BLaER1 (cell line): ENCODE measurements around the gene SERPIND1.
A peak's percentile ranks its signal among the peaks of the same experiment; 100 is the strongest.
"Not testable (repeated sequence)": the region's sequence is repeated elsewhere in the genome, so short reads cannot be mapped to it uniquely, and the experiment has no call there.

Experiments used
- H3K27ac ChIP-seq: shearing (Covaris generic); formaldehyde crosslinking; 2 replicates; pipeline ENCODE4 v1.8.1; 2022
- H3K27me3 ChIP-seq: shearing (Covaris generic); formaldehyde crosslinking; 2 replicates; pipeline ENCODE4 v1.8.1; 2022
- H3K36me3 ChIP-seq: shearing (Covaris generic); formaldehyde crosslinking; 2 replicates; pipeline ENCODE4 v1.8.1; 2022
- H3K4me1 ChIP-seq: shearing (Covaris generic); formaldehyde crosslinking; 2 replicates; pipeline ENCODE4 v1.8.1; 2022
- H3K4me2 ChIP-seq: shearing (Covaris generic); formaldehyde crosslinking; 2 replicates; pipeline ENCODE4 v1.8.1; 2022
- H3K4me3 ChIP-seq: shearing (Covaris generic); formaldehyde crosslinking; 2 replicates; pipeline ENCODE4 v1.8.1; 2022
- H3K9ac ChIP-seq: shearing (Covaris generic); formaldehyde crosslinking; 2 replicates; pipeline ENCODE4 v1.8.1; 2022
- H3K9me3 ChIP-seq: shearing (Covaris generic); formaldehyde crosslinking; 2 replicates; pipeline ENCODE4 v1.8.1; 2022
- H4K20me1 ChIP-seq: shearing (Covaris generic); formaldehyde crosslinking; 2 replicates; pipeline ENCODE4 v1.8.1; 2022
- Cebpa-rat ChIP-seq: shearing (Covaris generic); IDR thresholded peaks from 2 replicates; pipeline ENCODE4 v1.8.1; 2022

Gene SERPIND1, protein sequence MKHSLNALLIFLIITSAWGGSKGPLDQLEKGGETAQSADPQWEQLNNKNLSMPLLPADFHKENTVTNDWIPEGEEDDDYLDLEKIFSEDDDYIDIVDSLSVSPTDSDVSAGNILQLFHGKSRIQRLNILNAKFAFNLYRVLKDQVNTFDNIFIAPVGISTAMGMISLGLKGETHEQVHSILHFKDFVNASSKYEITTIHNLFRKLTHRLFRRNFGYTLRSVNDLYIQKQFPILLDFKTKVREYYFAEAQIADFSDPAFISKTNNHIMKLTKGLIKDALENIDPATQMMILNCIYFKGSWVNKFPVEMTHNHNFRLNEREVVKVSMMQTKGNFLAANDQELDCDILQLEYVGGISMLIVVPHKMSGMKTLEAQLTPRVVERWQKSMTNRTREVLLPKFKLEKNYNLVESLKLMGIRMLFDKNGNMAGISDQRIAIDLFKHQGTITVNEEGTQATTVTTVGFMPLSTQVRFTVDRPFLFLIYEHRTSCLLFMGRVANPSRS

DNA sequence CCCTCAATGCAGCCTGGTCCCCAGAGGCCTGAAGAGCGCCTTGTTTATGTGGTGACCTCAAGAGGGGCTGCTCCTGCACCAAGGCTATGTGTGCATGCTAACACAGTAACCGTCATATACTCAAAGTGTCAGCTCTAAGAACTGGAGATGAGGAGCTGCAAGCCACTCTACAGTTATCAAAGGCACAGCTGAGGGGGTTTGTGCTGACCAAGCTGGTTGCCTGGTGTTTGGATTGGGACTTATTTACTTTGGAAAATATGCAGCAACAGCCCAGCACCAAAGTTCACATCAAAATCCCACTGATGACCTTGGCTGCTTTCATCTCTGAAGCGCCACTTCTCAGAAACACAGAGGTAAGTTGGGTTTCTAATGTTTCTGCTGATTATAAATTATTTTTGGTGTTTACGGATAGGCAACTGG is at the start of gene SERPIND1:
Gene SERPIND1 (plus strand): TSS at position 321 of the 420 bp plus-strand sequence. CDS start 5,200 bp downstream, outside the sequence.
- H3K9me3 ChIP-seq = no peaks in the 10 kb centered on the region
- peak within 1 kb of the TSS; percentile 57 for H3K4me2 ChIP-seq
- peak within 1 kb of the TSS; percentile 32; the same call in 1 of the 2 replicates for H3K9ac ChIP-seq
- peaks cover 66% of the 10 kb centered on the region for H3K4me1 ChIP-seq
- peak within 1 kb of the TSS; percentile 4; the same call in 1 of the 2 replicates for H3K27ac ChIP-seq
- peaks cover 20% of the 10 kb centered on the region for H3K36me3 ChIP-seq
- no peaks in the 10 kb centered on the region for H4K20me1 ChIP-seq
- no peak within 1 kb of the TSS for H3K4me3 ChIP-seq
- H3K27me3 ChIP-seq = no peaks in the 10 kb centered on the region
- no peak for TF ChIP-seq Cebpa-rat

DNA sequence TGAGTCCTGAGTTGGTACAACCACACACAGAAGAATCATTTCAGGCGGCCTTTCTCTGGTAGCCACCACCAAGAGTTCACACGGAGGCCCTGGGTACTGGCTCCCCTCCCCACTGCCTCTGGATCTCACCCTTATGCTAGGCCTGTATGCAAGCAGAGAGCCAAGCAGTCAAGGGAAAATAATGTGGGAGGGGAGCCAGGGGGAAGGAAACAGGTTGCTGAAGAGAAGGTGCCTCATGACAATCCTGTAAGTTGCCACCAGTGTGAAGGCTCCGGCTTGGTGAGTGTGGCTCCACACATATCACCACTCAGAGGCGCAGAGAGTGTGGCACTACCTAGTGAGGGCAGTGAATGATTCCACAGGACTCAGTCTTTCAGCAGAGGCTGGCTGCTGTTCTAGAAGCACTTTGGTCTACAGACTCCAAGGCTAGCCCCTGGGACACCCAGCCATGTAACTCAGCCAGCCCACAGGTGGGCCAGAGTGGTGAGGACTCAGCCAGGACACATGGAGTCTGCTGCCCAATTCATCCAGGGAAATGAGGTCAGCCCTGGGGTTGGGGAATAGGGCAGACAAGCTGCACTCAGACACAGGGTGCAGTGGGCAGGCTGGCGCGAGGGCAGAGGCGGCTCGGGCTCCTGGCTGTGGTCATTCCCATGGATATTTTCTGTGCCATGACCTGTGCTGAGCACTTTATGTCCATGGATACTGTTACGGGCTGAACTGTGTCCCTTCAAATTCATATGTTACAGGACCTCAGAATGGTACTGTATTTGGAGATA is 49.0 kb upstream of the SERPIND1 start:
- H3K27me3 ChIP-seq = no peaks in the 10 kb centered on the region
- no peak overlapping the region for H3K4me3 ChIP-seq
- no peaks in the 10 kb centered on the region for H3K9me3 ChIP-seq
- no peak overlapping the region for H3K4me2 ChIP-seq
- H3K4me1 ChIP-seq = no peaks in the 10 kb centered on the region
- no peak for TF ChIP-seq Cebpa-rat
- no peak overlapping the region for H3K9ac ChIP-seq
- H3K36me3 ChIP-seq = peaks cover 68% of the 10 kb centered on the region
- no peaks in the 10 kb centered on the region; the same call in 1 of the 2 replicates for H4K20me1 ChIP-seq
- H3K27ac ChIP-seq = no peak overlapping the region

DNA sequence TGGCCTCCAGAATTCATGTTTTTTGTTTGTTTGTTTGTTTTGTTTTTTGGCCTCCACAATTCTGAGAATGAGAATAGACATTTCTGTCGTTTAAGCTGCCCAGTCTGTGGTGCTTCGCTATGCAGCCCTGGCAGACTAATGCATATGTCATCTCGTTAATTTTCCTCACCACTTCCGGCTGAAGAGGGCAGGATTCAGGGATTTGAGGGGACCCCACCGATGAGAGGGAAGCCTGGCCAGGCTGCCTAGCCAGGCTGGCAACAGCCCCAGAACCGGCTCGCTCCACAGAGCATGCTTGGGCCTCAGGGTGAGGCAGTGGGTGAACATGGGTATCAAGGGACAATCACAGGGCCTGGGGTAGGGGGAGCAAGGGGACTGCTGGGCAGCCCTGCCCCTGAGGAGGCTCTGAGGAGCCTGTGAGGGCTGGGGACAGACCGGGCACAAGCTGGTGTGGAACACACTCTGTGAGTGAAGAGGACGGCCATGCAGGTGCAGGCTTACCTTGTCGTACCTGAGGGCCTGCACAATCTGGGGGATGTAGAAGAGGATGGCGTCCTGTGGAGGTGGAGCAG is 47.8 kb upstream of the SERPIND1 start:
- H3K4me2 ChIP-seq = no peak overlapping the region
- no peak overlapping the region for H3K27ac ChIP-seq
- no peak overlapping the region for H3K9ac ChIP-seq
- H3K9me3 ChIP-seq = no peaks in the 10 kb centered on the region
- H4K20me1 ChIP-seq = no peaks in the 10 kb centered on the region
- no peaks in the 10 kb centered on the region for H3K4me1 ChIP-seq
- H3K27me3 ChIP-seq = no peaks in the 10 kb centered on the region
- peaks cover 74% of the 10 kb centered on the region for H3K36me3 ChIP-seq
- no peak overlapping the region for H3K4me3 ChIP-seq
- no peak for TF ChIP-seq Cebpa-rat

DNA sequence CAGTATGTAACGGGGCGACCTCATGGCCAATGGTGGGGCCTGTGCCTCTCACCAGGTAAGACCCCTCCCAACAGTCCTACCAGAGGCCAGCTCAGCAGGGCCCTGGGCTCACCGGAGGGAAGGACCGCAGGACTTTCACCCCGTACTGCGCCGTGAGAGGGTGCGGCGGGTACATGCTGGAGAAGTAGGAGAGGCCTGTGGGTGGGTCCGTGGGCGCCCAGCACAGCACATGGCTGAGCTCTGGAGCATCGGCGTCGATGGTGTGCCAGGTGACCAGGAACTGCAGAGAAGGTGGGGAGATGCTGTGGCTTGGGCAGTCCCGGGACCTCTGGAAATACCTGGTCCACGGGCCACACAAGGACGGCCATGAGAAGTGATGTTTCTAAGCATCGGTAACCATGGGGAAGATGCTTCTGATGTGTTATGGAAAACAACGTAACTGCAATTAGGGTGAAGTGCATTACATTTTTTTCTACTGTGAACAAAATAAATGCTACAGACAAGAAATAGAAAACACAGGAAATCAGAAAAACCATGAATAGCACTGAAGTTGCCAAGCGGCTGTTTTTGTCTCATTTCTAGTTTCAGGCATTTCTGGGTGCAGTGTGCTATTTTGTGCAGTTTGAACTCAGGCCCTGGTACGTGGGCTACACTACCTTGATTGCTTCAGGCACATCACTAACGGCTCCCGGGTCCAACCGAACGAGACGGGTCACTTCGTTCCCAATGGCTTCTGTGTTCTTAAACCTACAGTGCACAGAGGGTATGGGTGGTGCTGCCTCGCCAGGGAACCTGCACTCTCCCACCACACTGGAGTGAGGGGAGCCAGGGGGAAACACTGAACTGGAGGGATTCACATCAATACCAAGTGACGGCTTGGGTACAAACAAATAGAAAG is 46.5 kb upstream of the SERPIND1 start:
- H3K9me3 ChIP-seq = no peaks in the 10 kb centered on the region
- no peak for TF ChIP-seq Cebpa-rat

DNA sequence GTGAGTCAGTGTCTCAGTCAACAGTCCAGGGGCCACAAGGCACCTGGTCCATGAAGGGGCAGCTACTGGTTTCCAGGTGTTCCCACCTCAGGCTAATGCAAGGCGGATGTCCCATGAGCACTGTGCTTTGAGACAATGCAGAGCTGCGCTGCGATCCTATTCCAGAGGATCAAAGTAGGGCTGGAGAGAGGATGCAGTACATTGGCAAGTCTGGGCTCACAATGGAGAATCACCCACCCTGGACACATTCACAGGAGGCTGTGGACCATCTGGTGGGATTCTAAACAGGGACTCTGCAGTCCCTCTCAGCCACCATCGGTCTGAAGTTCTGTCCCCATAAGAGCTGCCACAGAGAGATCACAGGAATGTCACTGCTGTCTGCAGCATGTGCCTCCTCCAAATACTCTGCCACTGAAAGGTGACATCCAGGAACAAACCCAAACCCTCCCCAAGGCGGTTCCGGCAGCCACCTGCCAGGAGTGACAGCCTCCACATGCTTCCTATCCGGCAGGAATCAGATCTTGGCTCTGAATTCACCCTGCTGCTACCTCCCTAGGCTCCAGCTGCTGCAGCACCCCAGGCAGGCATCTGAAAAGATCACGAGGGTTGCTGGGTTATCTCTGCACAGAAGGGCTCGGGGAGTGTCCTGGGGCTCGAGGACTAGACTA is 45.3 kb upstream of the SERPIND1 start:
- Histone ChIP-seq H3K9me3 (no peaks in the 10 kb centered on the region), H3K4me1 (no peaks in the 10 kb centered on the region), H3K4me2 (no peak overlapping the region), H4K20me1 (no peaks in the 10 kb centered on the region), H3K27ac (no peak overlapping the region), H3K27me3 (no peaks in the 10 kb centered on the region), H3K4me3 (no peak overlapping the region), H3K9ac (no peak overlapping the region), H3K36me3 (peaks cover 79% of the 10 kb centered on the region)
- no peak for TF ChIP-seq Cebpa-rat

More for the DNA sequence above, 46.5 kb upstream of the SERPIND1 start:
- no peaks in the 10 kb centered on the region for H3K27me3 ChIP-seq
- no peaks in the 10 kb centered on the region for H3K4me1 ChIP-seq
- H3K36me3 ChIP-seq = peaks cover 72% of the 10 kb centered on the region
- no peak overlapping the region for H3K4me3 ChIP-seq
- no peak overlapping the region for H3K4me2 ChIP-seq
- no peak overlapping the region for H3K9ac ChIP-seq
- H4K20me1 ChIP-seq = no peaks in the 10 kb centered on the region
- H3K27ac ChIP-seq = no peak overlapping the region

DNA sequence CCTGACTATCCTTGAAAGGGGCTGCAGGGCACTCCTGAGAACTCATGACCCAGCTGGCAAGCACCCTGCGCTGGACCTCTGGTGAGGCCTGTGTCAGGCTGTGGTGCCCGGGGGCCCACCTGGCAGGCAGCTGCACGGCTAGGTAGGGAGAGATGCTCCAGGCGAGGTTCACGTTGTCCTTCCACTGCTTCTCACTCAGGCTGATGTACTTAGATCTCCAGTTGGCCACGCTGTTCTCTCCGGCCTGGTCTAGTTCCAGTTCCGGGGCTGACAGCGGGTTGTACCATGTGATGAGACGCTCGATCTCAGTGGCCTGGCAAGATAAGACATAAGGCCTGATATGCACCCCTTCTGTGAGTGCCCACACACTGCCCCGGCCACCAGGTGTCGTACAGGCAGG is 44.7 kb upstream of the SERPIND1 start:
- no peak overlapping the region for H3K4me2 ChIP-seq
- no peak for TF ChIP-seq Cebpa-rat
- H3K9ac ChIP-seq = no peak overlapping the region
- H3K36me3 ChIP-seq = peaks cover 79% of the 10 kb centered on the region
- no peak overlapping the region for H3K27ac ChIP-seq
- H3K4me3 ChIP-seq = no peak overlapping the region
- no peaks in the 10 kb centered on the region for H3K4me1 ChIP-seq
- H3K9me3 ChIP-seq = no peaks in the 10 kb centered on the region
- no peaks in the 10 kb centered on the region for H3K27me3 ChIP-seq
- no peaks in the 10 kb centered on the region for H4K20me1 ChIP-seq

DNA sequence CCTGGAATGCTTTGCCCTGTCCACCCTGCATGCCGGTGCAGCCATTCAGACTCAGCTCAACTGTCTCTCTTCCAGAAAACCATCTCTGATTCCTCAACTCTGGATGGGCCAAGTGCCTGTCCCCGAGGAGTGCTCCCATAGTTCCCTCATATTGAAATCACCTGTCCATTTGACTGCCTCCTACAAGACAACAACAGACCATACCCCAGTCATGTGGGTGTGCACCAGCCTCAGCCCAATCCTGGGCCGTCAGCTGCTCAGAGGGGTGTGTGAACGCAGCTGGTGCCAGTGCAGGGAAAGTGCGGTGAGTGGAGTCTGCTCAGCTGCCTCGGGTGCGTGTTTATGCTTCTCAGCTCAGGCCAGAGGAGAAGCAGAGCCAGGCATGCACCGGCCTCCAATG is 41.5 kb upstream of the SERPIND1 start:
- not testable (repeated sequence) for H3K27me3 ChIP-seq, H3K9me3 ChIP-seq, H3K4me2 ChIP-seq, H3K4me3 ChIP-seq, H4K20me1 ChIP-seq, H3K27ac ChIP-seq, H3K9ac ChIP-seq
- Histone ChIP-seq H3K4me1 (peaks cover 11% of the 10 kb centered on the region; the same call in 1 of the 2 replicates), H3K36me3 (peaks cover 61% of the 10 kb centered on the region)

DNA sequence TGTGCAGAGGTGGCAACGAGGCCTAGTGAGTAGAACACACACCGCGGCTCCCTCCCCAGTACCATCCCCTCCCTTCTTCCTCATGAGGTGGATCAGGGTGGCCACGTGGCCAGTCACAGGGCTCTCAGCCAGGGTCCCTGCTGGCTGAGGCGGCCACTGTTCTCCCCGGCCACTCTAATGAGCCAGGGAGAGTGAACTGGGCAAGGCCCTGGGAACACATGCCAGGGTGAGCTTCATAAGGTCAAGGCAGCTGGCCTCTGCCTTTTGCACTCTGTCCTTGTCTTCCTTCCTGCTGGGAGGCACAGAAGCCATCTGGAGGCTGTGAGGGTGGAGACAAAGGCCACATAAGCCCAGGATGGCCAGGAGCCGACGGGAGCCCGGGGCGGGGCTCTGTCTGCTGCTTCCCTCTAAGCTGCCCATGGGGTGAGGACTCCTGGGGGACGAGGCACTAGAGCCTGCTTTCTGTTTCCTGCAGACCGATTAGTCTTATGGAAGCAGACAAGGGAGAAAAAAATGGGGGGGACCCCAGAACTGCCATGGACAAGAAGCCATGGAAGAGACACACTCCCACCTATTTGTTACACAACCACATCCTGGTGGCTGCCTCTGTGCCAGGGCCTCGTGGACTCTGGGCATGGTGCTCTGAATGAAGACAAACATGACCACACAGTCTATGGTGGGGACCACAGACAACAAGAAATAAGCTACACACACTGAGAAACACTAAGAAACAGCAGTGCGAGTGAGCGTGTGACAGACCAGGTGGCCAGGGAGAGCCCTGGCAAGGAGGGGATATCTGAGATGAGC is 38.4 kb upstream of the SERPIND1 start:
- not testable (repeated sequence) for H4K20me1 ChIP-seq, H3K4me3 ChIP-seq, H3K4me2 ChIP-seq, H3K27ac ChIP-seq, H3K9me3 ChIP-seq, H3K27me3 ChIP-seq, H3K9ac ChIP-seq
- H3K4me1 ChIP-seq = peaks cover 21% of the 10 kb centered on the region
- H3K36me3 ChIP-seq = peaks cover 46% of the 10 kb centered on the region

DNA sequence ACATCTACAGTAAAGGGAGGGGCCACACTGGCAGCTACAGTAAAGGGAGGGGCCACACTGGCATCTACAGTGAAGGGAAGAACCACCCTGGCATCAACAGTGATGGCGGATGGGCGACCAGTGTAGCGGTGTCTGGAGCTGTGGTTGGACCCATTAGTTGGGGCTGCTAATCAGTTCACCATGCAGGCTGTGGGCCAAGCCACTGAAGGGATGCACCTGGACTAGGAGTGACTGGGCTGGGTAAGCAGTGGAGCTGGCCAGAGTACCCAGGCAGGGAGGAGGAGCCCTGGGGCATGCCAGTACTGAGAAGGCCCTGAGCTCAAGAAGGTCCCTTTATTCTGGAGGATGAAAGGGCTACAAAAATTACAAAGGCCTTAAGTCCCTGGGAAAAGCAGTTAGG is 37.0 kb upstream of the SERPIND1 start:
- H3K36me3 ChIP-seq = peaks cover 49% of the 10 kb centered on the region
- H3K27ac ChIP-seq, H4K20me1 ChIP-seq, H3K9me3 ChIP-seq, H3K9ac ChIP-seq, H3K4me3 ChIP-seq, H3K27me3 ChIP-seq: not testable (repeated sequence)
- H3K4me2 ChIP-seq = peak overlapping the region; percentile 17; the same call in 1 of the 2 replicates
- peaks cover 21% of the 10 kb centered on the region for H3K4me1 ChIP-seq
